Osteoblast (primary cell): ENCODE results near the gene DDIT4L. TPM values are rescaled to one million over a fixed set of nuclear protein-coding genes. Genes with fewer than 3 reads are reported as not detected.

ENCODE experiments used
- DNase-seq: peaks from one replicate; pipeline ENCODE4 v3.0.0; 2011; ENCODE audit warnings: low spot score, mixed read lengths; ENCODE audit not compliant: insufficient read length; ENCODE audit errors: missing footprints
- H2AFZ ChIP-seq: 2 replicates; pipeline ENCODE4 v1.6.0; 2011; ENCODE audit warnings: mild to moderate bottlenecking, low read length
- H3K27ac ChIP-seq: 2 replicates; pipeline ENCODE4 v1.5.1; 2011; ENCODE audit warnings: mild to moderate bottlenecking, low read depth, low read length, moderate library complexity
- H3K27me3 ChIP-seq: 2 replicates; pipeline ENCODE4 v1.6.0; 2012; ENCODE audit warnings: mild to moderate bottlenecking, control low read depth, inconsistent platforms, low read length, moderate library complexity; ENCODE audit not compliant: insufficient read depth
- H3K36me3 ChIP-seq: 2 replicates; pipeline ENCODE4 v1.5.1; 2011; ENCODE audit warnings: mild to moderate bottlenecking, low read length, control low read depth, moderate library complexity; ENCODE audit not compliant: insufficient read depth
- H3K4me1 ChIP-seq: 2 replicates; pipeline ENCODE4 v1.5.1; 2011; ENCODE audit warnings: mild to moderate bottlenecking, low read length, control low read depth, moderate library complexity; ENCODE audit not compliant: insufficient read depth
- H3K4me2 ChIP-seq: 2 replicates; pipeline ENCODE4 v1.6.0; 2011; ENCODE audit warnings: mild to moderate bottlenecking, low read length; ENCODE audit not compliant: insufficient read depth
- H3K4me3 ChIP-seq: fragments of 200-600 bp; sonication (generic); 3 replicates; pipeline ENCODE4 v1.5.1; 2012; ENCODE audit warnings: mild to moderate bottlenecking, low read length, inconsistent platforms; ENCODE audit not compliant: insufficient read depth
- H3K79me2 ChIP-seq: 2 replicates; pipeline ENCODE4 v1.6.0; 2012; ENCODE audit warnings: mild to moderate bottlenecking, low read length, control low read depth, inconsistent platforms; ENCODE audit not compliant: insufficient read depth
- H3K9me3 ChIP-seq: 2 replicates; pipeline ENCODE4 v1.5.1; 2011; ENCODE audit warnings: low read depth, low read length, control low read depth
- H4K20me1 ChIP-seq: 2 replicates; pipeline ENCODE4 v1.6.0; 2012; ENCODE audit warnings: mild to moderate bottlenecking, low read length, control low read depth; ENCODE audit not compliant: insufficient read depth
- total RNA-seq: library from RNA; depleted of rRNA; stranded (reverse); fragments of >200 nt; gene quantifications from 2 replicates; pipeline ENCODE4 v1.2.3, GENCODE V29; 2012
- TF ChIP-seq, protein P1 (sequence below): IDR thresholded peaks from 2 replicates; pipeline ENCODE4 v1.5.1; 2011; ENCODE audit warnings: mild to moderate bottlenecking, low read depth, low read length, moderate library complexity; ENCODE audit errors: extremely low read depth

DDIT4L gene
- total RNA-seq, 1 donor: 2.2 TPM

DNA sequence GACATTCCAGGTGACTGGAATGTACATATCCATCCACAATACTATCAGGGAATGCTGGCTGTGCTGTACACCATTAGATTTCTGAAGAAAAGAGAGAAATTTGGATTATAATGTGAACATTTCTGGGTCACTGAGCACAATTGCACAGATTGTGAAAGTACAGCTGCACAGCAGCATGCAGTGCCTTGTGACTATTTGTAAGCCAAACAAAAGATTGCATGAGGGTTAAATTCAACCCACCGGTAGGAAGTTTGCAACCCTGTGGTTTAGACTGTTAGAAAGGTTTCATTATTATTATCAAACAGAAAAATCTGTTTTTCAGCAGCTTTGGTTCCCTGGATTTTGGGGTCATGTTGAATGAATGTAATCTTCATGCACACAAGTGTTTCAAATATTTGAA lies 24.5 kb downstream of the DDIT4L start:
- Histone ChIP-seq H3K4me3 (no peak overlapping the region), H3K9me3 (no peaks in the 10 kb centered on the region), H3K79me2 (no peaks in the 10 kb centered on the region), H3K27me3 (no peaks in the 10 kb centered on the region), H3K4me2 (no peak overlapping the region), H2AFZ (no peak overlapping the region), H3K27ac (no peak overlapping the region), H3K36me3 (no peaks in the 10 kb centered on the region), H3K4me1 (no peaks in the 10 kb centered on the region), H4K20me1 (no peaks in the 10 kb centered on the region)
- DNase-seq: no peak
- TF ChIP-seq, protein P1, sequence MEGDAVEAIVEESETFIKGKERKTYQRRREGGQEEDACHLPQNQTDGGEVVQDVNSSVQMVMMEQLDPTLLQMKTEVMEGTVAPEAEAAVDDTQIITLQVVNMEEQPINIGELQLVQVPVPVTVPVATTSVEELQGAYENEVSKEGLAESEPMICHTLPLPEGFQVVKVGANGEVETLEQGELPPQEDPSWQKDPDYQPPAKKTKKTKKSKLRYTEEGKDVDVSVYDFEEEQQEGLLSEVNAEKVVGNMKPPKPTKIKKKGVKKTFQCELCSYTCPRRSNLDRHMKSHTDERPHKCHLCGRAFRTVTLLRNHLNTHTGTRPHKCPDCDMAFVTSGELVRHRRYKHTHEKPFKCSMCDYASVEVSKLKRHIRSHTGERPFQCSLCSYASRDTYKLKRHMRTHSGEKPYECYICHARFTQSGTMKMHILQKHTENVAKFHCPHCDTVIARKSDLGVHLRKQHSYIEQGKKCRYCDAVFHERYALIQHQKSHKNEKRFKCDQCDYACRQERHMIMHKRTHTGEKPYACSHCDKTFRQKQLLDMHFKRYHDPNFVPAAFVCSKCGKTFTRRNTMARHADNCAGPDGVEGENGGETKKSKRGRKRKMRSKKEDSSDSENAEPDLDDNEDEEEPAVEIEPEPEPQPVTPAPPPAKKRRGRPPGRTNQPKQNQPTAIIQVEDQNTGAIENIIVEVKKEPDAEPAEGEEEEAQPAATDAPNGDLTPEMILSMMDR: no peak

GRCh38 chr4:100164808-100165760 lies 25.2 kb downstream of the DDIT4L start:
- DNase-seq: no peak
- no peaks in the 10 kb centered on the region for H3K9me3 ChIP-seq
- H4K20me1 ChIP-seq: no peaks in the 10 kb centered on the region
- no peaks in the 10 kb centered on the region for H3K79me2 ChIP-seq
- H3K4me3 ChIP-seq: no peak overlapping the region
- no peaks in the 10 kb centered on the region for H3K4me1 ChIP-seq
- H3K4me2 ChIP-seq: no peak overlapping the region
- no peak overlapping the region for H2AFZ ChIP-seq
- no peak overlapping the region for H3K27ac ChIP-seq
- TF ChIP-seq, protein P1: no peak
- H3K36me3 ChIP-seq: no peaks in the 10 kb centered on the region
- no peaks in the 10 kb centered on the region for H3K27me3 ChIP-seq

- H3K27ac ChIP-seq: no peak overlapping the region
- TF ChIP-seq, protein P1: no peak
- no peaks in the 10 kb centered on the region for H3K27me3 ChIP-seq
- H3K4me3 ChIP-seq: no peak overlapping the region
- H3K4me2 ChIP-seq: no peak overlapping the region
- H3K36me3 ChIP-seq: no peaks in the 10 kb centered on the region
- DNase-seq: no peak
- H4K20me1 ChIP-seq: no peaks in the 10 kb centered on the region
- H3K9me3 ChIP-seq: no peaks in the 10 kb centered on the region
- no peak overlapping the region for H2AFZ ChIP-seq
- H3K79me2 ChIP-seq: no peaks in the 10 kb centered on the region
- no peaks in the 10 kb centered on the region for H3K4me1 ChIP-seq
Measured at GRCh38 chr4:100162027-100162685, 28.1 kb downstream of the DDIT4L start.

DNA sequence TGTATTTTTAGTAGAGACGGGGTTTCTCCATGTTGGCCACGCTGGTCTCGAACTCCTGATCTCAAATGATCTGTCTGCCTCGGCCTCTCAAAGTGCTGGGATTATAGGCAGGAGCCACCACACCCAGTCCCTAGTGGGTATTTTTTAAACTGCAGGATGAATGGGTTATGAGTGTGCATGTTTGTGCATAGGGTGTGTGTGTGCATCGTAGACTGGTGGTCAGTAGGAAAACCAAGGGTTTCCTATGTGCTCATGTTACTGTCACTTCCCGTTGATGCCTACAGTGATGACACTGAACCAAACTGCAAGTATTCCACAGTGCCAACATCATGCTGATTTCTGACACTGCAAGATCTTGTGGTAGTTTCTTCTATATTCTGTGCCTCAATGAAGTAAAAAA lies 41.1 kb downstream of the DDIT4L start:
- no peak for DNase-seq
- TF ChIP-seq, protein P1: no peak

More for the DNA sequence above, 41.1 kb downstream of the DDIT4L start:
- no peak overlapping the region for H3K27ac ChIP-seq
- H4K20me1 ChIP-seq: no peaks in the 10 kb centered on the region
- H3K4me3 ChIP-seq: no peak overlapping the region
- H3K9me3 ChIP-seq: no peaks in the 10 kb centered on the region
- H2AFZ ChIP-seq: no peak overlapping the region
- no peak overlapping the region for H3K4me2 ChIP-seq
- H3K27me3 ChIP-seq: no peaks in the 10 kb centered on the region
- no peaks in the 10 kb centered on the region for H3K4me1 ChIP-seq
- H3K36me3 ChIP-seq: no peaks in the 10 kb centered on the region
- H3K79me2 ChIP-seq: no peaks in the 10 kb centered on the region
